Activated CD8-positive, alpha-beta memory T cell treated with anti-CD3 and anti-CD28 coated beads for 24 hours (primary cell): Measurements from ENCODE around the gene EFNA1.
A peak's percentile ranks its signal among the peaks of the same experiment; 100 is the strongest.

ENCODE experiments used
- DNase-seq: peaks from one replicate; pipeline ENCODE4 v3.0.0-alpha.2; 2020

The EFNA1 gene

DNA sequence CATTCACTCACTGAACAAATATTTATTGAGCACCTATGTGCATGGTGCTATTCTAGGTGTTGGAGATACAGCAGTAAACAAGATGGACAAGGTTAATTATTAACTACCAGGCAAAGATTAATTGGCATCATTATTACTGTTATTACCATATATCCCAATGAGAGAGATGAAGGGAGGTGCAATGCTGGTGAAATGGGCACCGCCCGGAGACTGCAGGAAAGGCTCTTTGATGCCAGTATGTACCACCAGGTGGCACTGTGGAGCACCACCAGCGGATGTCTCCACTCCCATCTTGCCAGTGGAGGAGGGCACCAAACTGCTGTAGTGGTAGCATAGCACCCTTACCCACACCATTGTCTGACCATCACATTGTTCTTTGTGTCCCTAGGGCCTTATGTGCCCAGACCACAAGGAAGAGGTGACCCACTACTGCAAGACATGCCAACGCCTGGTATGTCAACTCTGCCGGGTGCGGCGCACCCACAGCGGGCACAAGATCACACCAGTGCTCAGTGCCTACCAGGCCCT lies 48.9 kb downstream of the EFNA1 start:
- DNase-seq = peak; percentile 95

DNA sequence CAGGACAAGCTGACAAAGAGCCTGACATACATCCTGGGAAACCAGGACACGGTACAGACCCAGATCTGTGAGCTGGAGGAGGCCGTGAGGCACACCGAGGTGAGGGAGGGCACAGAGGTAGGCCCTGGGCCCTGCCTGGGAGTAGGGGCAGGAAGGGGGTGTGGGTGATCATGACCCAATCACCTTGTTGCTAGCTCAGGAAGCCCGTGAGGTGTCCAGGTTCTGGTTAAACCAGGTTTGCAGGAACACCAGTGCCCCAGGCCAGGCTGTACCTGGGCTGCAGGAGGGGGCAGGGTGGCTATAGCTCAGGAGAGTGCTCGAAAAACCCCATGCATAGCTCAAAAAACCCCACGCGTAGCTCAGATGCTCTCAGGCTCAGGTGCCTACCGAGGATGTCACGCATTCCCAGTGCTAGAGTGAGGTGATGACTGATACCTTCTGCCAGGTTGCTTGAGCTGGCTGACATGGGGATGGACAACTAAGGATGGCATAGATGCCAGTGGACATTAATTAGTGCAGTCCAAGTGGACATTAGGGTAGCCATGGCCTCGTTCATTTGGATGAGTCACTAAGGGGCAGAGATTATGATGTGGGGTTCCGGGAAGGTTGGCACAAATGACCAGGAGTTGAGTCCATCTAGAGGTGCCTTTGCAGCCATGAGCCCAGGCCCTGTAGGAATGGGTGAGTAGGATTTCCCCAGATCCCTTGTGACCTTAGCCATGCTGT lies 49.7 kb downstream of the EFNA1 start:
- no peak for DNase-seq

DNA sequence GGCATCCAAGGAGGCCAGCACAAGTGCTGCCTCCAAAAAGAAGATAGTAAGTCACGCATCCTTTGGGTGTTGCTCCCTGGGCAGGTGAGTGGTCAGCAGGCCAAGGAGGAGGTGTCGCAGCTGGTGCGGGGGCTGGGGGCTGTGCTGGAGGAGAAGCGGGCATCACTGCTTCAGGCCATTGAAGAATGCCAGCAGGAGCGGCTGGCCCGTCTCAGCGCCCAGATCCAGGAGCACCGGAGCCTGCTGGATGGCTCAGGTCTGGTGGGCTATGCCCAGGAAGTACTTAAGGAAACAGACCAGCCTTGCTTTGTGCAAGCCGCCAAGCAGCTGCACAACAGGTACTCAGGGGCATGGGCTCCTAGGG lies 50.2 kb downstream of the EFNA1 start:
- DNase-seq = peak; percentile 48

DNA sequence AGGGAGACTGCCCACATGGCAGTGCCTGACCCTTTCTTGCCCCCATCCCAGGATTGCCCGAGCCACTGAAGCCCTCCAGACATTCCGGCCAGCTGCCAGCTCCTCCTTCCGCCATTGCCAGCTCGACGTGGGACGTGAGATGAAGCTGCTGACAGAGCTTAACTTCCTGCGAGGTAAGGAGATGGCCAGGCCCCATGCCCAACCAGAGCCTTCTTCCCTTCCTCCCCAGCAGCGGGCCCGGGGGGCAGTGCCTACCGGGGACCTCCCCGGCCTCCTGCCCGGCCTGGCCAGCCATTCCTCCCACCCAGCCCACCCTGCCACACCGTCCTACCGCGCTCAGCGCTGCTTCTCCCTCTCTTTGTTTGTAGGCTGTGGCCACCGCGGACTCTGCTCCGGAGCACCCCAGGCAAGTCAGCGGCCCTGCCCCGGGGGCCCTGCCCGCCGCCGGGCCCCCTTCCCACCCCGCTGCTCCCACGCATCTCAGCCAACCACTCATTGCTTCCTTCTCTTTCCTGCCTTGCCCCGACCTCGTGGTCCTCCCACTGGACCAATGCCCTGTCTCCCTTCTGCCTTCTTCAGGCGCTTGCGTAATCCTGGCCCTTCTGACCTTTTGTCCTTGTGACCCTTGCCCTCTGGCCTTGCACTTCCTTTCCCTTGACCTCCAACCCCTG lies 50.9 kb downstream of the EFNA1 start:
- DNase-seq = peak; percentile 47

DNA sequence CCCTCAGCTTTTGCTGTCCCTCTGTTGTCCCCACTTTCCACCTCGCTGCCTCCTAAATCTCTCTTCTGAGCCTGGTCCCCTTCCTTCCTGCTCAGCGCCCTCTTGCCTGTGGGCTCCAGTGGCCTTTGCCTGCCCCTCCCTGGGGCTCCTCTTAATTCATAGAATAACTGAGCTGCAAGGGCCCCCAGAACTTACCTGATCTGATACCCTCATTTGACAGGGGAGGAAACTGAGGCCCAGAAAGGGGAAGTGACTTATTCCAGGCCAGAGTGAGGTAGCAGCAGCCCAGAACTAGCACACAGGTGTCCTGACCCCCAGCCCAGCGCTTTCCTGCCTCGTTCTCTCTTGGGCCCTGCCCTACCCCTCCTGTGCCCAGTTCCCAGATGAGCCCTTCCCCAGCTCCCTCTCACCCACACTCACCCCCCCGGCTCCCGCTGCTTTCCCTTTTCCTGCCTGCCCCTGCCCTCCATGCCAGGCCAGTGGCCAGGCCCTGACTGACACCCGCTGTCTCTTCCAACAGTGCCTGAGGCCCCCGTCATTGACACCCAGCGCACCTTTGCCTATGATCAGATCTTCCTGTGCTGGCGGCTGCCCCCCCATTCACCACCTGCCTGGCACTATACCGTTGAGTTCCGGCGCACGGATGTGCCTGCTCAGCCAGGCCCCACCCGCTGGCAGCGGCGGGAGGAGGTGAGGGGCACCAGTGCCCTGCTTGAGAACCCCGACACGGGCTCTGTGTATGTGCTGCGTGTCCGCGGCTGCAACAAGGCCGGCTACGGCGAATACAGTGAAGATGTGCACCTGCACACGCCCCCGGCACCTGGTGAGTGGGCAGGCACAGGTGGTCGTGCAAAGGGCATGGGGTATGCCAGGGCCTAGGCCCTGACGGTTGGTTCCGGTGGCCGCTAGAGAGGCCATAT lies 51.7 kb downstream of the EFNA1 start:
- no peak for DNase-seq

DNA sequence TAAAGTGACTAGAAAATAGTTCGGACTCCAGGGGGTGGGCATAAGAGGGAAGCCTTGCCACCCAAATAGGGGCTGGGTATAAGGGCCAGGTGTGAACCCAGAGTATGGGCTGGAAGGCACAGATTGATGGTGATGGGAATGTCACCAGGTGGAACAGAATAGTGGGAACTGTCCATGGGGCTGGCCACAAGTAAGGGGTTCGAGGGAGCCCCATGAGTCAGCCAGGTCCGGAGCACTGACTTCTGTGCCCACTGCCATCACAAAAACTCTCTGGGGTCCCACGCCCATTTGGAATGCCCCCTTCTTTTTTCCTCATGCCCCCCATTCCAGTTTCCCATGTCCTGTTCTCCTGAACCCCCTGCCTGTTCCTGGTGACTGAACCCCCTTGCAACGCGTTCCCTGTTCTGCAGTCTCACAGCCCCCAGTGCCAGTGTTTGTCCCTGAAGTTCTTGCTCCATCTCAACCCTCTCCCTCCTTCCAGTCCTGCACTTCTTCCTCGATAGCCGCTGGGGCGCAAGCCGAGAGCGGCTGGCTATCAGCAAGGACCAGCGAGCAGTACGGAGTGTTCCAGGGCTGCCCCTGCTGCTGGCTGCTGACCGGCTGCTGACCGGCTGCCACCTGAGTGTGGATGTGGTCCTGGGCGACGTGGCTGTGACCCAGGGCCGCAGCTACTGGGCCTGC lies 53.8 kb downstream of the EFNA1 start:
- DNase-seq = no peak

DNA sequence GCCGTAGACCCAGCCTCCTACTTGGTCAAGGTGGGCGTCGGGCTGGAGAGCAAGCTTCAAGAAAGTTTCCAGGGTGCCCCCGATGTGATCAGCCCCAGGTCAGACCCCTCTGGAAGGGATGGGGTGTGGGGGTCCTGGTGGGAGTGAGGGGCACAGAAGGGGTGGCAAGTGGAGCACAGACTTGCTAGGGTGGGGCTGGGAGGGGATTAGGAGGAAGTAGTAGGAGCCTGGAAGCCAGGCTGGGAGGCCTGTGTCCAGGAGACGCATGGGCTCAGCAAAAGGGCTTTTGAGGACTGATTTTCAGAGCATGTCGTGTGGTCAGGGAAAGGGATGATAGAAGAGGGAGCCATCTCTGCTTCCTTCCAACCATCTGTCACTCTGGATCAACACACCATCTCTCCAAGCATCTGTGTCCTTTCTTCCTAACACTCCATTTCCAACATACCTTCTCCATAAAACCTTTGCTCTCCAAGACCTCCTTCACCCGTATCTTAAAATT lies 54.4 kb downstream of the EFNA1 start:
- DNase-seq = no peak

DNA sequence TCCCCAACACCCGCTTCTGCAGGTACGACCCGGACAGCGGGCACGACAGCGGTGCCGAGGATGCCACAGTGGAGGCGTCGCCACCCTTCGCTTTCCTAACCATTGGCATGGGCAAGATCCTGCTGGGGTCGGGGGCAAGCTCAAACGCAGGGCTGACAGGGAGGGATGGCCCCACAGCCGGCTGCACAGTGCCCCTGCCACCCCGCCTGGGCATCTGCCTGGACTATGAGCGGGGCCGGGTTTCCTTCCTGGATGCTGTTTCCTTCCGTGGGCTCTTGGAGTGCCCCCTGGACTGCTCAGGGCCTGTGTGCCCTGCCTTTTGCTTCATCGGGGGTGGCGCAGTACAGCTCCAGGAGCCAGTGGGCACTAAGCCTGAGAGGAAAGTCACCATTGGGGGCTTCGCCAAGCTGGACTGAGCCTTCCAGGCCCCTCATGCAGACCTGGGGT lies 56.1 kb downstream of the EFNA1 start:
- DNase-seq = no peak

DNA sequence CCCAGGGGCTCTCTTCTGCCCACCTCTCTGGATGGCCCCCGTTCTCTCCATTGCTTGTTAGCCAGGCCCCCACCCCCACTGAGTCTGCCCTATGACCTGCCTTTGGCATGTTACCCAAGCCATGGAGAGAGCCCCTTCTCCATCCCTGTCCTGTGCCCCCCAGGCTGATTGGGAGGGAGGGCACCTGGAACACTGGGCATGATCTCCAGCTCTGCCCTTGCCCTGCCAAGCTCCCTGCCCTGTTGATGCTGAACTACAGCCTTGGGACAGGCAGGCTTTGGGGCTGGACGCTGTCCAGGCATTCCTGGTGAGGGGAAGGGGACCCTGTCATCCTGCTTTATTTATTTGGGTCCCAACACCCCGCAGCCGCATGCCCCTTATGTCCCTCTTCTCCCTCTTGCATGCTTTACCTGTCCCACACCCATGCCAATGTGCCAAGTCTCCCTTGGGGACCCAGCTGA lies 56.7 kb downstream of the EFNA1 start:
- no peak for DNase-seq
